ENCODE measurements around the gene HSD17B11. TPM values are rescaled to one million over a fixed set of nuclear protein-coding genes. Genes with fewer than 3 reads are reported as not detected.
A peak's percentile ranks its signal among the peaks of the same experiment; 100 is the strongest.
"Not testable (repeated sequence)": the region's sequence is repeated elsewhere in the genome, so short reads cannot be mapped to it uniquely, and the experiment has no call there.

Gene HSD17B11
- total RNA-seq, 1 donor from 2014 or later = 140 TPM

GRCh38 chr4:87388901-87389300 lies 2.1 kb downstream of the HSD17B11 start:
- H3K9me3 ChIP-seq = no peaks in the 10 kb centered on the region
- DNase-seq = no peak
- peaks cover 6% of the 10 kb centered on the region for H3K36me3 ChIP-seq
- ATAC-seq = no peak
- no peaks in the 10 kb centered on the region for H3K27me3 ChIP-seq (ENCODE audit: low read depth)
- peak overlapping the region; percentile 71 for H3K4me3 ChIP-seq
- no peak overlapping the region for H3K27ac ChIP-seq
- TF ChIP-seq CTCF (IDR thresholded peaks at IDR 0.05) = no peak
- peaks cover 25% of the 10 kb centered on the region for H3K4me1 ChIP-seq
- intact Hi-C loops (cut with DNase I) = no loop called here

GRCh38 chr4:87387237-87387636 lies 3.8 kb downstream of the HSD17B11 start:
- DNase-seq (no peak), ATAC-seq (peak in 1 of 2 donors; percentile 34)
- H3K9me3 ChIP-seq = no peaks in the 10 kb centered on the region
- peaks cover 8% of the 10 kb centered on the region for H3K36me3 ChIP-seq
- peaks cover 25% of the 10 kb centered on the region for H3K4me1 ChIP-seq
- no peak overlapping the region for H3K27ac ChIP-seq
- intact Hi-C loops (cut with DNase I) = no loop called here
- no peaks in the 10 kb centered on the region for H3K27me3 ChIP-seq (ENCODE audit: low read depth)
- no peak for TF ChIP-seq CTCF (IDR thresholded peaks at IDR 0.05)
- H3K4me3 ChIP-seq = peak overlapping the region; percentile 71

- ATAC-seq; H3K27me3 ChIP-seq (ENCODE audit: low read depth); DNase-seq; H3K27ac ChIP-seq; H3K4me3 ChIP-seq; intact Hi-C loops (cut with DNase I); H3K9me3 ChIP-seq: not testable (repeated sequence)
- Histone ChIP-seq H3K36me3 (peaks cover 33% of the 10 kb centered on the region), H3K4me1 (peaks cover 22% of the 10 kb centered on the region)
These were observed 6.4 kb downstream of the HSD17B11 start for GRCh38 chr4:87384466-87385132.

- H3K27me3 ChIP-seq (ENCODE audit: low read depth) = no peaks in the 10 kb centered on the region
- DNase-seq (no peak), ATAC-seq (no peak)
- no peak for TF ChIP-seq CTCF (IDR thresholded peaks at IDR 0.05)
- H3K9me3 ChIP-seq = no peaks in the 10 kb centered on the region
- no peak overlapping the region for H3K4me3 ChIP-seq
- peaks cover 36% of the 10 kb centered on the region for H3K36me3 ChIP-seq
- peaks cover 9% of the 10 kb centered on the region for H3K4me1 ChIP-seq
- intact Hi-C loops (cut with DNase I) = no loop called here
- H3K27ac ChIP-seq = no peak overlapping the region
These were observed 8.1 kb downstream of the HSD17B11 start for GRCh38 chr4:87382931-87383330.

- no peak for TF ChIP-seq CTCF (IDR thresholded peaks at IDR 0.05)
- intact Hi-C loops (cut with DNase I) = no loop called here
These were observed 8.9 kb downstream of the HSD17B11 start for GRCh38 chr4:87382116-87382515.

GRCh38 chr4:87377816-87378215 lies 13.2 kb downstream of the HSD17B11 start:
- H3K36me3 ChIP-seq = peaks cover 68% of the 10 kb centered on the region
- DNase-seq (no peak), ATAC-seq (no peak)
- no peak overlapping the region for H3K27ac ChIP-seq
- no peaks in the 10 kb centered on the region for H3K27me3 ChIP-seq (ENCODE audit: low read depth)
- intact Hi-C loops (cut with DNase I) = loop anchor here (10.0 kb wide), 1 partner anchor 87 kb away; no protein-coding TSS in a partner anchor
- no peak for TF ChIP-seq CTCF (IDR thresholded peaks at IDR 0.05)
- no peaks in the 10 kb centered on the region for H3K9me3 ChIP-seq
- no peak overlapping the region for H3K4me3 ChIP-seq
- peaks cover 13% of the 10 kb centered on the region for H3K4me1 ChIP-seq

More at GRCh38 chr4:87382116-87382515, 8.9 kb downstream of the HSD17B11 start:
- Histone ChIP-seq H3K27ac (no peak overlapping the region), H3K9me3 (no peaks in the 10 kb centered on the region), H3K4me1 (peaks cover 9% of the 10 kb centered on the region), H3K4me3 (no peak overlapping the region), H3K36me3 (peaks cover 36% of the 10 kb centered on the region), H3K27me3 (ENCODE audit: low read depth) (no peaks in the 10 kb centered on the region)
- ATAC-seq (no peak), DNase-seq (no peak)
